Measurements from ENCODE around the gene RALGAPA2.

DNA sequence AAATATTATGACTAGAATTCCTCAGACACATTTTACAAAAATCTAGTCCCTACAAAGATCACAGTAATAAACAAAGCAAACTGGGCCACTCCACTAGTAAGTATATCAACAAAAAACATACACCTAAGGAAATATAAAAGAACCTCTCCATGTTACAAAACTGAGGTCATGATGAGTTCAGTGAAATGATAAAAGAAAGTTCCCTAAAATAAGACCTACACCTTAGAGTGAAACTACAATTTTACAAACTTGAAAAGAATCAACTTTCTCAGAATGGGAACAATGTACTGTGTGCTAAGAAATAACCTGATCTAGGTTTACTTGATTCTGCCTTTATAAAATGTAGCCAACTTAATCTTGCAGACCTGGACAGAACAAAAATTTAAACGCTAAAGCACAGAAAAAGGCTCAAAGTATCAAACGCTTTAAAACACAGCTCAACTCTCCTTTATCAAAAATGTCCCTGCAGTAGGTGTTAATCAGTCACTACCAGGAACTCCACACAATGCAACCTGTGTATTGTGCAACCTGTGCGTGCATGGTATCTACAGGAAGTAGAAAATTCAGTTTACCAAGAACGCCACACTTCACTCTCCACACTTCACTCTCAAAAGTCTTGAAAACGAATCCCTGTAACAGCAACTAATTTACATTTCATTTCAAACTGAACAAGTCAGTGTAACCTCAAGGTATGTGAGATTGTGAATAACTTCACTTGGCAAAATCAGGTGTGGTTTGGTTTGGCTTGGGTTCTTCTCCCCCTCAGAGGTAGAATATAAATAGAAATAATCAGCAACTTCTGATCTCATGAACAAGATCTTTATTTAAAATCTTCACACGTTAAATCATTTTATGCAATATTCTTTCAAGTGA, 1.8 kb downstream of the RALGAPA2 start:
- TF ChIP-seq, protein P1, sequence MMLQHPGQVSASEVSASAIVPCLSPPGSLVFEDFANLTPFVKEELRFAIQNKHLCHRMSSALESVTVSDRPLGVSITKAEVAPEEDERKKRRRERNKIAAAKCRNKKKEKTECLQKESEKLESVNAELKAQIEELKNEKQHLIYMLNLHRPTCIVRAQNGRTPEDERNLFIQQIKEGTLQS (IDR thresholded peaks at IDR 0.05): no peak
- TF ChIP-seq TCF7L2 (IDR thresholded peaks at IDR 0.05; ENCODE audit: borderline replicate concordance, extremely low read depth, insufficient read depth, insufficient read length) (no peak), POLR2AphosphoS5 (IDR thresholded peaks at IDR 0.05; ENCODE audit: low read depth, low read length) (no peak), EZH2 (IDR thresholded peaks at IDR 0.05) (no peak), RAD21 (IDR thresholded peaks at IDR 0.05; ENCODE audit: low read depth) (no peak), POLR2A (IDR thresholded peaks at IDR 0.05; ENCODE audit: borderline replicate concordance, extremely low read depth, insufficient read depth, insufficient read length) (no peak), ELF1 (IDR thresholded peaks at IDR 0.05; ENCODE audit: borderline replicate concordance, low read depth) (no peak)
- TF ChIP-seq, protein P2, sequence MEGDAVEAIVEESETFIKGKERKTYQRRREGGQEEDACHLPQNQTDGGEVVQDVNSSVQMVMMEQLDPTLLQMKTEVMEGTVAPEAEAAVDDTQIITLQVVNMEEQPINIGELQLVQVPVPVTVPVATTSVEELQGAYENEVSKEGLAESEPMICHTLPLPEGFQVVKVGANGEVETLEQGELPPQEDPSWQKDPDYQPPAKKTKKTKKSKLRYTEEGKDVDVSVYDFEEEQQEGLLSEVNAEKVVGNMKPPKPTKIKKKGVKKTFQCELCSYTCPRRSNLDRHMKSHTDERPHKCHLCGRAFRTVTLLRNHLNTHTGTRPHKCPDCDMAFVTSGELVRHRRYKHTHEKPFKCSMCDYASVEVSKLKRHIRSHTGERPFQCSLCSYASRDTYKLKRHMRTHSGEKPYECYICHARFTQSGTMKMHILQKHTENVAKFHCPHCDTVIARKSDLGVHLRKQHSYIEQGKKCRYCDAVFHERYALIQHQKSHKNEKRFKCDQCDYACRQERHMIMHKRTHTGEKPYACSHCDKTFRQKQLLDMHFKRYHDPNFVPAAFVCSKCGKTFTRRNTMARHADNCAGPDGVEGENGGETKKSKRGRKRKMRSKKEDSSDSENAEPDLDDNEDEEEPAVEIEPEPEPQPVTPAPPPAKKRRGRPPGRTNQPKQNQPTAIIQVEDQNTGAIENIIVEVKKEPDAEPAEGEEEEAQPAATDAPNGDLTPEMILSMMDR (IDR thresholded peaks at IDR 0.05 in 2 of 3, conservative IDR thresholded peaks at IDR 0.05 in 1 of 3; ENCODE audit: borderline replicate concordance in 1 of 3, insufficient read depth in 1 of 3, low read depth in 2 of 3, low read length in 2 of 3): no peak
- TF ChIP-seq, protein P3, sequence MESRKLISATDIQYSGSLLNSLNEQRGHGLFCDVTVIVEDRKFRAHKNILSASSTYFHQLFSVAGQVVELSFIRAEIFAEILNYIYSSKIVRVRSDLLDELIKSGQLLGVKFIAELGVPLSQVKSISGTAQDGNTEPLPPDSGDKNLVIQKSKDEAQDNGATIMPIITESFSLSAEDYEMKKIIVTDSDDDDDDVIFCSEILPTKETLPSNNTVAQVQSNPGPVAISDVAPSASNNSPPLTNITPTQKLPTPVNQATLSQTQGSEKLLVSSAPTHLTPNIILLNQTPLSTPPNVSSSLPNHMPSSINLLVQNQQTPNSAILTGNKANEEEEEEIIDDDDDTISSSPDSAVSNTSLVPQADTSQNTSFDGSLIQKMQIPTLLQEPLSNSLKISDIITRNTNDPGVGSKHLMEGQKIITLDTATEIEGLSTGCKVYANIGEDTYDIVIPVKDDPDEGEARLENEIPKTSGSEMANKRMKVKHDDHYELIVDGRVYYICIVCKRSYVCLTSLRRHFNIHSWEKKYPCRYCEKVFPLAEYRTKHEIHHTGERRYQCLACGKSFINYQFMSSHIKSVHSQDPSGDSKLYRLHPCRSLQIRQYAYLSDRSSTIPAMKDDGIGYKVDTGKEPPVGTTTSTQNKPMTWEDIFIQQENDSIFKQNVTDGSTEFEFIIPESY (IDR thresholded peaks at IDR 0.05; ENCODE audit: extremely low read depth, insufficient replicate concordance, low read length): no peak
- TF ChIP-seq, protein P4, sequence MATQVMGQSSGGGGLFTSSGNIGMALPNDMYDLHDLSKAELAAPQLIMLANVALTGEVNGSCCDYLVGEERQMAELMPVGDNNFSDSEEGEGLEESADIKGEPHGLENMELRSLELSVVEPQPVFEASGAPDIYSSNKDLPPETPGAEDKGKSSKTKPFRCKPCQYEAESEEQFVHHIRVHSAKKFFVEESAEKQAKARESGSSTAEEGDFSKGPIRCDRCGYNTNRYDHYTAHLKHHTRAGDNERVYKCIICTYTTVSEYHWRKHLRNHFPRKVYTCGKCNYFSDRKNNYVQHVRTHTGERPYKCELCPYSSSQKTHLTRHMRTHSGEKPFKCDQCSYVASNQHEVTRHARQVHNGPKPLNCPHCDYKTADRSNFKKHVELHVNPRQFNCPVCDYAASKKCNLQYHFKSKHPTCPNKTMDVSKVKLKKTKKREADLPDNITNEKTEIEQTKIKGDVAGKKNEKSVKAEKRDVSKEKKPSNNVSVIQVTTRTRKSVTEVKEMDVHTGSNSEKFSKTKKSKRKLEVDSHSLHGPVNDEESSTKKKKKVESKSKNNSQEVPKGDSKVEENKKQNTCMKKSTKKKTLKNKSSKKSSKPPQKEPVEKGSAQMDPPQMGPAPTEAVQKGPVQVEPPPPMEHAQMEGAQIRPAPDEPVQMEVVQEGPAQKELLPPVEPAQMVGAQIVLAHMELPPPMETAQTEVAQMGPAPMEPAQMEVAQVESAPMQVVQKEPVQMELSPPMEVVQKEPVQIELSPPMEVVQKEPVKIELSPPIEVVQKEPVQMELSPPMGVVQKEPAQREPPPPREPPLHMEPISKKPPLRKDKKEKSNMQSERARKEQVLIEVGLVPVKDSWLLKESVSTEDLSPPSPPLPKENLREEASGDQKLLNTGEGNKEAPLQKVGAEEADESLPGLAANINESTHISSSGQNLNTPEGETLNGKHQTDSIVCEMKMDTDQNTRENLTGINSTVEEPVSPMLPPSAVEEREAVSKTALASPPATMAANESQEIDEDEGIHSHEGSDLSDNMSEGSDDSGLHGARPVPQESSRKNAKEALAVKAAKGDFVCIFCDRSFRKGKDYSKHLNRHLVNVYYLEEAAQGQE (IDR thresholded peaks at IDR 0.05; ENCODE audit: low read depth): no peak

Data from HCT116 (cell line).